GM19438 (cell line): ENCODE results near the gene VAMP2.

Source experiments
- ATAC-seq: cut with Tn5 transposase; IDR thresholded peaks from one replicate; pipeline ENCODE4 v1.9.1; 2021; ENCODE audit warnings: low read depth; ENCODE audit not compliant: unreplicated experiment

VAMP2 gene

GRCh38 chr17:8143581-8144400 lies 19.0 kb downstream of the VAMP2 start:
- no peak for ATAC-seq

- no peak for ATAC-seq
Measured at GRCh38 chr17:8142887-8143580, 19.7 kb downstream of the VAMP2 start.

GRCh38 chr17:8142158-8142886 lies 20.4 kb downstream of the VAMP2 start:
- no peak for ATAC-seq

- ATAC-seq, result no peak
Measured at GRCh38 chr17:8141741-8142140, 21.0 kb downstream of the VAMP2 start.

GRCh38 chr17:8141045-8141444 lies 21.7 kb downstream of the VAMP2 start:
- no peak for ATAC-seq

GRCh38 chr17:8140065-8141029 lies 22.4 kb downstream of the VAMP2 start:
- ATAC-seq, result no peak

- ATAC-seq, result peak; percentile 82
Measured at GRCh38 chr17:8138672-8139371, 23.9 kb downstream of the VAMP2 start.

GRCh38 chr17:8138374-8138671 lies 24.4 kb downstream of the VAMP2 start:
- ATAC-seq, result peak; percentile 4

- ATAC-seq, result no peak
Measured at GRCh38 chr17:8137645-8138373, 24.9 kb downstream of the VAMP2 start.

GRCh38 chr17:8133941-8134340 lies 28.8 kb downstream of the VAMP2 start:
- ATAC-seq, result no peak

GRCh38 chr17:8133399-8133798 lies 29.3 kb downstream of the VAMP2 start:
- ATAC-seq, result no peak

GRCh38 chr17:8131844-8132441 lies 30.8 kb downstream of the VAMP2 start:
- no peak for ATAC-seq

- no peak for ATAC-seq
Measured at GRCh38 chr17:8128125-8128784, 34.5 kb downstream of the VAMP2 start.

- ATAC-seq, result no peak
Measured at GRCh38 chr17:8126491-8127066, 36.2 kb downstream of the VAMP2 start.

- ATAC-seq, result no peak
Measured at GRCh38 chr17:8125947-8126490, 36.7 kb downstream of the VAMP2 start.

GRCh38 chr17:8125154-8125946 lies 37.4 kb downstream of the VAMP2 start:
- no peak for ATAC-seq
